HepG2 (cell line): Measurements from ENCODE around the gene DDX50.

ENCODE experiments used
- GATAD2A ChIP-seq: IDR thresholded peaks from 2 replicates; pipeline ENCODE4 v1.6.1; 2016
- MEF2D ChIP-seq: sonication (generic); formaldehyde crosslinking; IDR thresholded peaks from 2 replicates; pipeline ENCODE4 v1.5.1; 2020; ENCODE audit warnings: mild to moderate bottlenecking, missing genetic modification reagents
- MXD3 ChIP-seq: IDR thresholded peaks from 2 replicates; pipeline ENCODE4 v1.6.1; 2016; ENCODE audit warnings: mild to moderate bottlenecking, missing biosample characterization, missing genetic modification reagents
- PREB ChIP-seq: sonication (generic); formaldehyde crosslinking; IDR thresholded peaks from 2 replicates; pipeline ENCODE4 v1.4.0; 2020; ENCODE audit warnings: missing genetic modification reagents
- RNF2 ChIP-seq: fragments of 450-650 bp; conservative IDR thresholded peaks from 2 replicates; pipeline ENCODE4 v1.6.1; 2016; ENCODE audit warnings: low read depth
- SMYD3 ChIP-seq: sonication (generic); formaldehyde crosslinking; IDR thresholded peaks from 2 replicates; pipeline ENCODE4 v1.8.1; 2023; ENCODE audit warnings: mild to moderate bottlenecking, missing genetic modification reagents

GRCh38 chr10:68988530-68989316 is 87.6 kb downstream of the DDX50 start, which contains the start of gene KIFBP:
- TF ChIP-seq SMYD3 (peak; percentile 76; the same call in 1 of the 2 replicates), MXD3 (CRISPR knock-in tag) (peak; percentile 63; the same call in 1 of the 2 replicates), GATAD2A (CRISPR knock-in tag) (peak; percentile 57), MEF2D (CRISPR knock-in tag) (no peak; the same call in 1 of the 2 replicates), PREB (CRISPR knock-in tag) (no peak), RNF2 (no peak; the same call in 1 of the 2 replicates)
